Tibial nerve (tissue), 4 donors: ENCODE data around the gene STAT3.
"Not testable (repeated sequence)": the region's sequence is repeated elsewhere in the genome, so short reads cannot be mapped to it uniquely, and the experiment has no call there.

Experiments used
- EP300 ChIP-seq, 2 donors: sonication (generic); formaldehyde crosslinking; IDR thresholded peaks; one replicate each; pipeline ENCODE4 v1.6.1; 2017; ENCODE audit warnings: antibody characterized with exemption in 2 of 2, mild to moderate bottlenecking in 1 of 2
- TF ChIP-seq, protein P1 (sequence below), 5 experiments: fragments of 200-600 bp in 3 of 5; fragments of 450-650 bp in 2 of 5; sonication (generic) in 3 of 5; IDR thresholded peaks; one replicate each; pipeline ENCODE4 v1.5.1; 2016 to 2019; ENCODE audit warnings: antibody characterized with exemption in 5 of 5, mild to moderate bottlenecking in 3 of 5, moderate library complexity in 2 of 5

DNA sequence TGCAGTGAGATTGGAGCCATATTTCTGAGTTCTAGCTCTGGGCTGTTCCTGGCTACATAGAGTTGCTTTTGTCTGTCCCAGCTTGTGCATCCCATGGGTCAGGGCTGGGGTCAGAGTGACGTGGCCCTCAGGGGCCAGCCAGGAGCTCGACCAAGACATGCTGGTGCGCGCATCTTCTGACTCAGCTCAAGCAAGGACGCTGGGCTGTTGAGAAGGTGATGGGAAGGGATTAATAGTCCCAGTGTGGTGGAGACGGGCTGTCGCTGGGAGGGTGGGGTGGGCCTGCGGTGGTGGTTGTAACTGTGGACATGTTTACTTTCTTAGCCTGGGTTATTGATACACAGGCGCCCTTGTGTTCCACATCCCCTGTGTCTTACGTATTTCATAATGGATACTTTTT lies 90.5 kb downstream of the STAT3 start:
- TF ChIP-seq, protein P1, sequence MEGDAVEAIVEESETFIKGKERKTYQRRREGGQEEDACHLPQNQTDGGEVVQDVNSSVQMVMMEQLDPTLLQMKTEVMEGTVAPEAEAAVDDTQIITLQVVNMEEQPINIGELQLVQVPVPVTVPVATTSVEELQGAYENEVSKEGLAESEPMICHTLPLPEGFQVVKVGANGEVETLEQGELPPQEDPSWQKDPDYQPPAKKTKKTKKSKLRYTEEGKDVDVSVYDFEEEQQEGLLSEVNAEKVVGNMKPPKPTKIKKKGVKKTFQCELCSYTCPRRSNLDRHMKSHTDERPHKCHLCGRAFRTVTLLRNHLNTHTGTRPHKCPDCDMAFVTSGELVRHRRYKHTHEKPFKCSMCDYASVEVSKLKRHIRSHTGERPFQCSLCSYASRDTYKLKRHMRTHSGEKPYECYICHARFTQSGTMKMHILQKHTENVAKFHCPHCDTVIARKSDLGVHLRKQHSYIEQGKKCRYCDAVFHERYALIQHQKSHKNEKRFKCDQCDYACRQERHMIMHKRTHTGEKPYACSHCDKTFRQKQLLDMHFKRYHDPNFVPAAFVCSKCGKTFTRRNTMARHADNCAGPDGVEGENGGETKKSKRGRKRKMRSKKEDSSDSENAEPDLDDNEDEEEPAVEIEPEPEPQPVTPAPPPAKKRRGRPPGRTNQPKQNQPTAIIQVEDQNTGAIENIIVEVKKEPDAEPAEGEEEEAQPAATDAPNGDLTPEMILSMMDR (IDR thresholded peaks at IDR 0.05): not testable (repeated sequence)
- not testable (repeated sequence) for TF ChIP-seq EP300 (IDR thresholded peaks at IDR 0.05)
